RWPE2 (cell line): Measurements from ENCODE around the gene WEE1.

Experiments used
- ATAC-seq: fragments of 200-7000 bp; cut with Tn5 transposase; 3 replicates; pipeline ENCODE4 v1.9.1; 2021; ENCODE audit warnings: low read depth
- DNase-seq: peaks from one replicate; pipeline ENCODE4 v3.0.0-alpha.2; 2020; ENCODE audit warnings: low spot score
- H3K27ac ChIP-seq: fragments of 450-650 bp; 2 replicates; pipeline ENCODE4 v1.5.1; 2017; ENCODE audit warnings: mild to moderate bottlenecking; ENCODE audit not compliant: poor library complexity, severe bottlenecking
- H3K27me3 ChIP-seq: fragments of 250-450 bp; sonication (Bioruptor Pico); 2 replicates; pipeline ENCODE4 v1.5.1; 2021; ENCODE audit warnings: mild to moderate bottlenecking, moderate library complexity; ENCODE audit not compliant: insufficient read depth, poor library complexity, severe bottlenecking
- H3K36me3 ChIP-seq: fragments of 250-450 bp; sonication (Bioruptor Pico); 2 replicates; pipeline ENCODE4 v1.5.1; 2020; ENCODE audit warnings: low read depth, mild to moderate bottlenecking, moderate library complexity
- H3K4me1 ChIP-seq: fragments of 250-450 bp; sonication (Bioruptor Pico); 2 replicates; pipeline ENCODE4 v1.5.1; 2021; ENCODE audit warnings: mild to moderate bottlenecking, moderate library complexity; ENCODE audit not compliant: insufficient read depth, poor library complexity, severe bottlenecking
- H3K4me3 ChIP-seq: fragments of 250-450 bp; sonication (Bioruptor Pico); 2 replicates; pipeline ENCODE4 v1.5.1; 2021; ENCODE audit warnings: mild to moderate bottlenecking, moderate library complexity; ENCODE audit not compliant: severe bottlenecking
- H3K9me3 ChIP-seq: fragments of 250-450 bp; sonication (Bioruptor Pico); 2 replicates; pipeline ENCODE4 v1.5.1; 2021; ENCODE audit warnings: mild to moderate bottlenecking, moderate library complexity; ENCODE audit not compliant: severe bottlenecking
- CTCF ChIP-seq: fragments of 450-650 bp; IDR thresholded peaks from one replicate; pipeline ENCODE4 v1.5.1; 2017; ENCODE audit warnings: mild to moderate bottlenecking, moderate library complexity; ENCODE audit not compliant: poor library complexity, severe bottlenecking

Gene WEE1

GRCh38 chr11:9633679-9634078 is 60.2 kb downstream of the WEE1 start:
- Histone ChIP-seq H3K4me1 (no peaks in the 10 kb centered on the region), H3K27ac (no peak overlapping the region), H3K9me3 (no peaks in the 10 kb centered on the region), H3K36me3 (no peaks in the 10 kb centered on the region), H3K4me3 (no peak overlapping the region), H3K27me3 (no peaks in the 10 kb centered on the region)
- ATAC-seq (no peak), DNase-seq (no peak)
- no peak for TF ChIP-seq CTCF

- H3K27me3 ChIP-seq = no peaks in the 10 kb centered on the region
- DNase-seq (no peak), ATAC-seq (no peak)
- H3K27ac ChIP-seq = no peak overlapping the region
- no peaks in the 10 kb centered on the region for H3K4me1 ChIP-seq
- no peak for TF ChIP-seq CTCF
- no peak overlapping the region for H3K4me3 ChIP-seq
- no peaks in the 10 kb centered on the region for H3K36me3 ChIP-seq
- H3K9me3 ChIP-seq = no peaks in the 10 kb centered on the region
Measured at GRCh38 chr11:9636691-9637090, 63.2 kb downstream of the WEE1 start.

- Histone ChIP-seq H3K4me3 (no peak overlapping the region), H3K27ac (no peak overlapping the region), H3K36me3 (no peaks in the 10 kb centered on the region), H3K27me3 (no peaks in the 10 kb centered on the region), H3K9me3 (no peaks in the 10 kb centered on the region), H3K4me1 (no peaks in the 10 kb centered on the region)
- no peak for DNase-seq
- no peak for ATAC-seq
- no peak for TF ChIP-seq CTCF
Measured at GRCh38 chr11:9639099-9639498, 65.6 kb downstream of the WEE1 start.
